Lung microvascular endothelial cell (primary cell): ENCODE results near the gene DNAH8. TPM values are rescaled to one million over a fixed set of nuclear protein-coding genes. Genes with fewer than 3 reads are reported as not detected.

Experiments used
- DNase-seq, 2 donors: peaks; one replicate each; pipeline versions ENCODE4 v3.0.0 to v3.0.0-alpha.2; 2010; ENCODE audit warnings: low read depth in 2 of 2
- total RNA-seq: library from RNA; depleted of rRNA; stranded (reverse); fragments of >200 nt; gene quantifications from 2 replicates; pipeline ENCODE4 v1.2.1, GENCODE V29; 2014

The DNAH8 gene
- total RNA-seq, 1 donor from 2014 or later: not detected

DNA sequence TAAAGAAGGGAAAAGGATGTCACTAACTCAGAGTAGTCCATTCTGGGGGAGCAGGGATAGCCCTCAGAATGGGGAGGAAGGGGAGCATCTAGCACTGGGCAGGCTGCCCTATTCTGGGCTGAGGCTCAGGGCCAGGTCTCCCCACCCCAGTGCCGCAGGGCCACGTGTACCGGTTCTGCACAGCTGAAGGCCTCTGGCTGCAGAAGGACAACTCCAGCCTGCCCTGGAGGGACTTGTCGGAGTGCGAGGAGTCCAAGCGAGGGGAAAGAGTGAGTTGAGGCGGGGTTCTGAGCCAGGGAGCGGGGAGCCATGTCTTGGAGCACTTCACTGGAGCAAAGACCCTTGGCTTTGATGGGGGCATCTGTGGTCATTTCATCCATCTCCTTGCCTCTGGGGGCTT lies 350.4 kb downstream of the DNAH8 start:
- DNase-seq: no peak

DNA sequence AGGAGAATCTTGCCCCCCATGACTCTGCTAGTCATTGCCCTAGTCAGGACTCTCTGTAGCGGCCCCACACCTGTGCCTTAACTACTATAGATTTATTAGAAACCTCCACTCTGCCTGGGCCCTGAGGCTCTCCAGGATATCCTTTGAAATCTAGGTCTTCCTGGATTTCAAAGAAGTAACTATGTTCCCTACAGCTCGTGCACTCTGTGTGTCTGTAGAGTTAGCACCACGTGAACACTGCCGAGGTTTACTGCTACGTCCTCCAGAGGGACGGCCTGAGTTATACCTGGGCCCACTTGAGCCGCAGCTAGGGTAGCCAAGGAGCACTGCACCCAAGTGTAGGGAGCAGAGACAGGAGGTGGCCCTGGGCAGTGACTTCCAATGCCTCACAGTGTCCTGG lies 353.3 kb downstream of the DNAH8 start:
- DNase-seq: no peak

DNA sequence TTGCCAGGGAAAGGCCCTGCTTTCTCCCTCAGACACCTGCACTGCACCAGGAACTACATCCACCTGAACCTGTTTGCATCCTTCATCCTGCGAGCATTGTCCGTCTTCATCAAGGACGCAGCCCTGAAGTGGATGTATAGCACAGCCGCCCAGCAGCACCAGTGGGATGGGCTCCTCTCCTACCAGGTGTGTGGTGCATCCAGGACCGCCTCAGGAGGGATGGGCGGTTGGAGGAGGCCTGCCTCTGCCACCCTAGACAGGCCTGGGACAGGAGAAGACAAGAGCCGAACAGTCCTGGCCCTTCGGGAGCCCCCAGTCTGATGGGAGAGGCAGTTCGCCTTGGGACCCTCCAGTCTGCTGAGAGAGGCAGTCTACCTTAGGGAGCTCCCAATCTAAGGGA lies 357.7 kb downstream of the DNAH8 start:
- DNase-seq: no peak

DNA sequence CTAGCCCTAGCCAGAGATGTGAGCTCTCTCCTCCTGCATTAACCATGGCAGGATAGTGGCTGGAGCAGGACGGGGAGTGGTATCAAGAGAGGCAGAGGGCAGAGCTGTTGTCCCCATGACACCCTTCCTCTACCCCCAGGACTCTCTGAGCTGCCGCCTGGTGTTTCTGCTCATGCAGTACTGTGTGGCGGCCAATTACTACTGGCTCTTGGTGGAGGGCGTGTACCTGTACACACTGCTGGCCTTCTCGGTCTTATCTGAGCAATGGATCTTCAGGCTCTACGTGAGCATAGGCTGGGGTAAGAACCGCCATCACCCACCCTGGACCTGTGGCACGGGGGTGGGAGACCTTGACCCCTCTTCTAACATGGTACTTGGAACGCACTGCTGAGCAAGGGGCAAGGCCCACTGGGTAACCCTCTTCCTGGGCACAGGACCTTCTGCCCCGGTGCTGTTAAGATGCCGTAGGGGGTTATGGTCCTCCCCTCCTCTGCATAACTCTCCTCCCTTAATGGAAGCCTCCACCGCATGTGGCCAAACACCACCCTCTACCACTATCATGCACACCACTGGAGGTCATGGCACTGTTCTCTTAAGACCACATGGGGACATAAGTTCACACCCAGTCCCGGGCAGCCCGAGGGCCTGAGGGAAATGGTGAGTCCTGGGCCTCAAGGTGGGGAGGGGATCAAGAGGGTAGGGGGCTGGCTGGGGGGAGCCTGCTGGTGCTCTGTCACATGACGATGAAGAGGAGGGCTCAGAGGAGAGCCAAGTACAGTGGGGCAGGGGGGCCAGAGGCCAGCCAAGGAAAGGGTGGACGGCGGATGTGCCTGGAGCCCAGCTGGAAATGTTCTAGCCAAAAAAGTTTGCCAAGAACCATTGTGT lies 358.6 kb downstream of the DNAH8 start:
- no peak for DNase-seq

DNA sequence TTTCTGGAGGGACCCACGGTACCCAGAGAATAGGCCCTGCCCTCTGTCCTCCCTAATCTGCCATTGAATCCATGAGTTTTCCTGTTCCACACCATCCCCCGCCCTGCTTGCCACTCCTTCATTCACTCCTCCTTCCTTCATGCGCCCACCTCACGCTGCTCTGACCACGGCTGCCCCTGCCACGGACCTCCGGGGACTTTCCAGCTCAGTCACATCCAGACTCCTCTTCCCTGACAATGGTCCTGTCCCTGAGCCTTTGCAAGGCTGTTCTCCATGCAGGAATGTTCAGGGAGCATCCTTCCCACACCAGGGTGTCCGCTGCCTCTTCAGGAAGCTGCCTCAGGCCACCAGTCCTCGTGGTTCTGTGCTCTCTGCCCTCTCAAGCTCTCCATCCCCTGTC lies 359.4 kb downstream of the DNAH8 start:
- DNase-seq: no peak

DNA sequence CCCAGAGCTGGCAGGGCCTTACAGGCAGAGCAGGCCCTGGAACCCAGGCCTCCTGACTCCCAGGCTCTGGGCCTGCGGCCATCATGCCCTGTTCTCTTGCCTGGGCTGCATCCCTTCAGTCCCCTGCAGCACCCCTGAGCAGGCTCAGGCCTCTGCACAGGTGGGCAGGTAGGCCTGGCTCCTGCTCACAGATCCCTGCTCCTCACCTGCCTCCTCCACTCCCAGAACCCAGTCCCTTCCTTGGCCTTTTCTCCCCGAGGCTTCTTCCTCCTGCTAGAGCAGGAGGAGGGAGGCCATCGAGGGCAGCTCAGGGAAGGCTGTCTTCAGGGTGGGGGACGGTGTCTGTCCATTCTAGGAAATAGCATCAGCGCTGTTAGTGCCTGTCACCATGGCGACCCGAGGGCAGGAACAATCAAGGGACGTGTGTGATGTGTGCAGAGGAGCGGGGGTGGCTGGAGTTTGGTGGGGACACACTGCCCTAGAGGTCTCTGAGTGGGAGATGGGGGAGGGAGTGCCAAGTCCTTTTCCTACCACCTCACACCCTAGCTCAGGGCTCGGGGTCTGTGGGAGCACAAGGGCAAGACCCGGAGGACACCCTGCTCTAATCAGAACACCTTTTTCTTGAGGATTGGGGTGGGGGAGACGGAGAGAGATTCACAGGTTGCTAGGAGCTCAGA lies 360.0 kb downstream of the DNAH8 start:
- no peak for DNase-seq

DNA sequence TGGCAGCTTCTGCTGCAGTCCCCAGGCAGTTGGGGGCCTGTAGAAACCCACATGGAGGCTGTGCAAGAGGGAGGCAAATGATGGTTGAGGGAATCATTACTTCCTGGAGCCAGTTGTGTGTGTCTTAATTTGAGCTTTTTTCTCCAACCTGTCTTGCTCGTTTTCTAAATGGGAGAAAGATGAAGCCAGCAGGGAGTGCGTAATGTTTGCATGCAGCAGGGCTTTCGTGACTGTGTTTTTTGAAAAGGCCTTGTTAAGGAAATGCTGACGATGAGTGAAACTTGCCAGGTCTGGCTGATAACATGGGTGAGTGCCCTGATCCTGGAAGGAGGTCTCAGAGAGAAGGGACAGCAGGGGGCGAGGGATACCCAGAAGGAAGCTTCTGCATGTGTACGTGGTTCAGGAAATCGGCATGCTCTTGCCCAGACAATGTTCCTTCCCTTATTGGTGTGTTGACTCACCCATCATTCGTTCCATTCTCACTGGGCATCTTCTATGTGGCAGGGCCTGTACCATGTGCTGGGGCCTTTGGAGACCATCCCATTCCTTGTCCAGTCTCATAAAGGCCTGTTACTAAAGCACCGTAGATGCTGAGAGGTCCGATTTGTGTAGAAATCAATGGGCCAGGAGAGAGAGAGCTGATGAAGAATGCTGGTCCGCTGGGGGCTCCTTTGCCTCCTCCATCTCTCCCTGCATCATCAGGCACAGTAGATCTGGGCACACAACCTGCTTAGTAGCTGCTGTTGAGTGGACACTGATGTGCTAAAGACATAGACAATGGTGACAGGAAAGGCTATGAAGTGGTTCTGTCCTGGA lies 360.9 kb downstream of the DNAH8 start:
- DNase-seq: no peak

DNA sequence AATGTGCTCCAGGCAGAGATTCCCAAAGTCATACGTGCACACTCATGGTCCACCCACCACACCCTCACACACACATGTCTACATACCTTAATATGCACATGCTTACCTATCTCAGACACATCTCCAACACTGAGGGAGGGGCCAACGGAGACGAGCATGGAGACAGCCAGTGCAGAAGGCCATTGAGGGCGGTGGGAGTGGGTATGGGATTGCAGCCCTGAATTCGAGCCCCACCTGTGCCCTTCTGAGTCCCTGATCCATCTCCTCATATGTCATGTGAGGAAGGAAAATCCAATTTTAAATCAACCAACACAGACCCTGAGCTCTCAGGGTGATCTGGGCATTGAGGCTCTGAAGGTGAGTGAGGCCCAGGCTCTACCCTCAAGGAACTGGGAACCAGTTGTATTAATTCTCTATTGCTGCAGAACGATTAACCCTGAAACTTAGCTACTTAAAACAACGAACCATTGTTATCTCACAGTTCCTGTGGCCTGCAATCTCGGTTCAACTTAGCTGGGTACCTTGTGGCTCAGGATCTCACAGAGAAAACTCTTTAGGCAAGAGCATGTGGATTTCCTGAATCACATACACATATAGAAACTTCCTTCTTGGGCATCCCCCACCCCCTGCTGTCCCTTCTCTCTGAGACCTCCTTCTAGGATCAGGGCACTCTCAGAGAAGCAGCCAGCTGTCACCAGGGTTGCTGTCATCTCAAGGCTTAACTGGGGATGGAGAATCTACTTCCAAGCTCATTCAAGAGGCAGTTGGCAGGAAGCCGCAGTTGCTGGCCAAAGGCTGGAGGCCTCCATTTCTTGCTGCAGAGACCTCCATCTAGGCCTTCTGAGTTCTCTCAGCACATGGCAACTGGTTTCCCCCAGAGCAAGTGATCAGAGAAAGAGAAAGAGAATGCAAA lies 361.8 kb downstream of the DNAH8 start:
- no peak for DNase-seq

DNA sequence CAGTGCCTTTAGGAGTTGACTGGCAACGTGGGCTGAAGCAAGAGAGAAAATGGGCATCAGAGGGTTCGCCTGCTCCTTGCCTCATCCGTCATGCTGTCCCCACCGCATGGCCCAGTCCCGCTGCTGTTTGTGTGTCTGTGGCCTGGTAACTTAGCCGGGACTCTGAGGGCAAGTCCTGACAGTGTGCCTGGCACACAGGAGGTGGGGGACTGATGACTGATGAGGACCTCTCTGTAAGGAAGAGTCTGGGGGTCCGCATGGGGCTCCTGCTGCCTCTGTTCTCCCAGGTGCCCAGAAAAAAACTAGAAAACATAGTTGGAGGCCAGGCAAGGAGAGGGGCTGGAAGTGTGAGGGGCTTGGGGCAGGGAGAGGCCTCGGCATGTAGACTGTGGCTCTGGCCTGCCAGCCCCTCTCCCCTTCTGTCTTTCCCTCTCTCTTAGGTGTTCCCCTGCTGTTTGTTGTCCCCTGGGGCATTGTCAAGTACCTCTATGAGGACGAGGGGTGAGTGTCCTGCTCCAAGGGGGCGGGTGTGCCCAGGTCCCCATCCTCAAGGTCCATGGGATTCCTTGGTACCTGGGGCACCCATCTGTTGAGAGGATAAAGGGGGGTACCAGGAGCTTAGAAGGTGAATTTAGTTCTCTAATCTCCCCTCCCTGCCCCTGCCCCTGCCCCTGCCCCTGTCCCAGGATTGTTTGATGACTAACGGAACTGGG lies 362.9 kb downstream of the DNAH8 start:
- DNase-seq: no peak

DNA sequence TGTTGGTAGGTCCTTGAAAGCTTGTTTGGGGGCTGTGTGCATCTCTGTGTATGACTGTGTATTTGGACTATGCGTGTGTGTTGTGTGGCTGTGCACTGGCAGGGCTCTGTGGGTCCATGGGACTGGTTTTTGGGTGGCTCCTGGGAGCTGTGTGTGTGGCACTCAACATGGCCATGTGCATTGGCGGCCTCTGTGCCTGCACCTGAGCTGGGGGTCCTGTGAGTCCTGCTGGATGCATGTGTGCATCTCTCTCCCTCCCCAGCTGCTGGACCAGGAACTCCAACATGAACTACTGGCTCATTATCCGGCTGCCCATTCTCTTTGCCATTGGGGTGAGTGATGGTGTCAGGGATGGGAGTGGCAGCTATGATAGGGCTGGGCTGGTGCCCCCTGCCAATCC lies 363.6 kb downstream of the DNAH8 start:
- DNase-seq: no peak

DNA sequence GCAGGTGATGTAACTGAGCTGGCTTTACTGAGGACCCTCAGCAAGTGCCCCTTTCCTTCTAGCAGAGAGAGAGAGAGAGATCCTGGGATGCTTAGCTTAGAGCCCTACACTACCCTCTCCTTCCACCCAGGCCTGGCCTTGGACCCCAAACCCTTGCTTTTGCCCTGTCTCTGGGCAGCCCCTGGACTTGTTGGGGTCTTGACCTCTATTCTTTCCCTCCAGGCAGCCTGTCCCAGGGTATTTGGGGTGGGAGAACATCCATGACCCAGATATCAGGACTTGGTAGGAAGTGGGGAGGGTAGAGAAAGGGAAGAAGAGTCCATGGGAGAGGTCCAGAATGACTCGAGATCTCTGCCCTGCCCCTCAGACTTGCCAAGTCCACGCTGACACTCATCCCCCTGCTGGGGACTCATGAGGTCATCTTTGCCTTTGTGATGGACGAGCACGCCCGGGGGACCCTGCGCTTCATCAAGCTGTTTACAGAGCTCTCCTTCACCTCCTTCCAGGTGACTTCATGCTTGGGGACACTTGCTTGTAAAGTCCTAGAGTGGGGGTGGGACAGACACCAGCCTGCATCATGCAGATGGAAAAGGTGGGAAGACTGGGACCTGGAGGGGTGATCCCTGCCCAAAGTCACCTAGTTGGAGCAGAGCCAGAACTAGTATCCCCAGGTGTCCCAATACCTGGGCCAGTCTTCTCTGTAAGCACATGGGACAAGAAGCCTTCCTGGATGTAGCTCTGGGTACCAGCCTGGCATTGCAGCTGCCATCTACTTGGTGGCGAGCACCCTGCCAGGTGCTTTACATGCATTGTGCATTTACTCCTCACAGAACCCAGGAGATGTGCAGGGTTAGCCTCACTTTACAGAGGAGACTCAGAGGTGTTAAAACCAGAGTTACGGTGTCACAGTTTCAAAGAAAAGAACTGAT lies 364.4 kb downstream of the DNAH8 start:
- DNase-seq: no peak

Other genes with a start within 250 kb of the DNAH8 start
- 5.9 and 7.1 TPM in 2 replicates for gene BTBD9, start 75.4 kb upstream of the DNAH8 start, total RNA-seq
- 76.0 and 91.3 TPM in 2 replicates for gene GLO1, start 12.2 kb upstream of the DNAH8 start, total RNA-seq